HL-60 (cell line): ENCODE results near the gene RNF25.

Experiments used
- DNase-seq, 2 experiments: peaks; one replicate each; pipeline ENCODE4 v3.0.0-alpha.2; 2010 to 2020; ENCODE audit warnings: low read depth in 1 of 2, low spot score in 1 of 2
- H3K27ac ChIP-seq: fragments of 250-450 bp; sonication (Bioruptor Pico); replicated peaks from 2 replicates; pipeline ENCODE4 v1.5.1; 2020; ENCODE audit warnings: mild to moderate bottlenecking, moderate library complexity
- H3K27me3 ChIP-seq: fragments of 250-450 bp; sonication (Bioruptor Pico); 2 replicates; pipeline ENCODE4 v1.5.1; 2021; ENCODE audit warnings: mild to moderate bottlenecking, moderate library complexity; ENCODE audit not compliant: insufficient read depth, poor library complexity, severe bottlenecking
- H3K4me3 ChIP-seq: replicated peaks from 2 replicates; pipeline ENCODE4 v1.5.1; 2011; ENCODE audit warnings: mild to moderate bottlenecking, control low read depth, low read length; ENCODE audit not compliant: insufficient read depth
- GABPA ChIP-seq: IDR thresholded peaks from 2 replicates; pipeline ENCODE4 v1.6.1; 2012; ENCODE audit warnings: low read depth
- POLR2AphosphoS5 ChIP-seq: IDR thresholded peaks from 2 replicates; pipeline ENCODE4 v1.6.1; 2012; ENCODE audit warnings: low read depth
- SPI1 ChIP-seq: IDR thresholded peaks from 2 replicates; pipeline ENCODE4 v1.6.1; 2012; ENCODE audit warnings: low read depth, mild to moderate bottlenecking, borderline replicate concordance
- TF ChIP-seq, protein P1 (sequence below): IDR thresholded peaks from 2 replicates; pipeline ENCODE4 v1.6.1; 2012; ENCODE audit warnings: low read depth; ENCODE audit not compliant: insufficient replicate concordance
- TF ChIP-seq, protein P2 (sequence below): IDR thresholded peaks from one replicate; pipeline ENCODE4 v1.5.1; 2011; ENCODE audit warnings: low read length, control low read depth, inconsistent platforms; ENCODE audit not compliant: insufficient read depth

RNF25 gene

DNA sequence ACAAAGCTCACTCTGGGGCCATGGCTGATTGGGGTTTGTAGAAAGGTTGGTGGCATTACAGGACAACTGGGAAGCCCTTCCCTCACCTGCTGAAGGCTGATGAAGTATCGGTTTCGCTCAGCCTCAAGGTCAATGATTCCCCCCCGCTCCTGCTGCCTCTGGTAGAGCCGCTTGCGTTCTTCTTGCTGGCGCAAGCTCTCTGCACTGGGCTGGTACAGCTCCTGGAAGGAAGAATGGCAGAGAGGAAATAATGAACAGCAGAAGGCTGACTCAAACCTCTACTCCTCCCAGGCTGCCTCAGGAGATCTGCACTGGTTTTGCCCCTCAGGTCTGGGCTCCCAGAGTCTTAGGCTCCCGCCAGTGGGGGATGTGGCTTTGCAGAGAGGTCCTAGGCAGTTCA, 7.1 kb downstream of the RNF25 start:
- DNase-seq, result no peak
- TF ChIP-seq POLR2AphosphoS5 (no peak), SPI1 (no peak), GABPA (no peak)
- TF ChIP-seq, protein P1, sequence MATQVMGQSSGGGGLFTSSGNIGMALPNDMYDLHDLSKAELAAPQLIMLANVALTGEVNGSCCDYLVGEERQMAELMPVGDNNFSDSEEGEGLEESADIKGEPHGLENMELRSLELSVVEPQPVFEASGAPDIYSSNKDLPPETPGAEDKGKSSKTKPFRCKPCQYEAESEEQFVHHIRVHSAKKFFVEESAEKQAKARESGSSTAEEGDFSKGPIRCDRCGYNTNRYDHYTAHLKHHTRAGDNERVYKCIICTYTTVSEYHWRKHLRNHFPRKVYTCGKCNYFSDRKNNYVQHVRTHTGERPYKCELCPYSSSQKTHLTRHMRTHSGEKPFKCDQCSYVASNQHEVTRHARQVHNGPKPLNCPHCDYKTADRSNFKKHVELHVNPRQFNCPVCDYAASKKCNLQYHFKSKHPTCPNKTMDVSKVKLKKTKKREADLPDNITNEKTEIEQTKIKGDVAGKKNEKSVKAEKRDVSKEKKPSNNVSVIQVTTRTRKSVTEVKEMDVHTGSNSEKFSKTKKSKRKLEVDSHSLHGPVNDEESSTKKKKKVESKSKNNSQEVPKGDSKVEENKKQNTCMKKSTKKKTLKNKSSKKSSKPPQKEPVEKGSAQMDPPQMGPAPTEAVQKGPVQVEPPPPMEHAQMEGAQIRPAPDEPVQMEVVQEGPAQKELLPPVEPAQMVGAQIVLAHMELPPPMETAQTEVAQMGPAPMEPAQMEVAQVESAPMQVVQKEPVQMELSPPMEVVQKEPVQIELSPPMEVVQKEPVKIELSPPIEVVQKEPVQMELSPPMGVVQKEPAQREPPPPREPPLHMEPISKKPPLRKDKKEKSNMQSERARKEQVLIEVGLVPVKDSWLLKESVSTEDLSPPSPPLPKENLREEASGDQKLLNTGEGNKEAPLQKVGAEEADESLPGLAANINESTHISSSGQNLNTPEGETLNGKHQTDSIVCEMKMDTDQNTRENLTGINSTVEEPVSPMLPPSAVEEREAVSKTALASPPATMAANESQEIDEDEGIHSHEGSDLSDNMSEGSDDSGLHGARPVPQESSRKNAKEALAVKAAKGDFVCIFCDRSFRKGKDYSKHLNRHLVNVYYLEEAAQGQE, result no peak
- TF ChIP-seq, protein P2, sequence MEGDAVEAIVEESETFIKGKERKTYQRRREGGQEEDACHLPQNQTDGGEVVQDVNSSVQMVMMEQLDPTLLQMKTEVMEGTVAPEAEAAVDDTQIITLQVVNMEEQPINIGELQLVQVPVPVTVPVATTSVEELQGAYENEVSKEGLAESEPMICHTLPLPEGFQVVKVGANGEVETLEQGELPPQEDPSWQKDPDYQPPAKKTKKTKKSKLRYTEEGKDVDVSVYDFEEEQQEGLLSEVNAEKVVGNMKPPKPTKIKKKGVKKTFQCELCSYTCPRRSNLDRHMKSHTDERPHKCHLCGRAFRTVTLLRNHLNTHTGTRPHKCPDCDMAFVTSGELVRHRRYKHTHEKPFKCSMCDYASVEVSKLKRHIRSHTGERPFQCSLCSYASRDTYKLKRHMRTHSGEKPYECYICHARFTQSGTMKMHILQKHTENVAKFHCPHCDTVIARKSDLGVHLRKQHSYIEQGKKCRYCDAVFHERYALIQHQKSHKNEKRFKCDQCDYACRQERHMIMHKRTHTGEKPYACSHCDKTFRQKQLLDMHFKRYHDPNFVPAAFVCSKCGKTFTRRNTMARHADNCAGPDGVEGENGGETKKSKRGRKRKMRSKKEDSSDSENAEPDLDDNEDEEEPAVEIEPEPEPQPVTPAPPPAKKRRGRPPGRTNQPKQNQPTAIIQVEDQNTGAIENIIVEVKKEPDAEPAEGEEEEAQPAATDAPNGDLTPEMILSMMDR, result no peak

DNA sequence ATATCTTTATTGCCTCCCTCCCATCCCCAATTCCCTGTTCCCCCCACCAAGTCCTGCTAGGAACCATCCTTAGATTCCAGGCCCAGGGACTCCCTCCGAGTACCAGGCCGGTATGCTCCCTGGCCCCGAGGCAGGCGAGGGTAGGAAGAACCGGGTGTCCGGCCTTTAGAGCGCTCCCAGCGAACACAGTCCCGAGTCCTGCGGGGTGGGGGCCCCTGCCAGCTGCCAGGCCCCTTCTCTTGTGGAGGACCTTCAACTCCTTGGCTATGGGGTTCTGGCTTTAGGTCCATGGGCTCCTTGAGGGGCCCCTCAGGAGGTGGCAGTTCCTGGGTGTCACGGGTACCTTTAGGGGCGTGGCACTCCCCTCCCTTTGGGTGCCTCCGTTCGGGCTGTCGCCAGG, 7.9 kb downstream of the RNF25 start:
- no peak overlapping the region for H3K4me3 ChIP-seq
- TF ChIP-seq, protein P1, result no peak
- no peak for TF ChIP-seq GABPA
- TF ChIP-seq SPI1, result no peak
- no peak for TF ChIP-seq POLR2AphosphoS5
- TF ChIP-seq, protein P2, result no peak
- no peak overlapping the region for H3K27ac ChIP-seq
- no peaks in the 10 kb centered on the region for H3K27me3 ChIP-seq
- no peak for DNase-seq

More for the DNA sequence above, 7.1 kb downstream of the RNF25 start:
- Histone ChIP-seq H3K27me3 (no peaks in the 10 kb centered on the region), H3K27ac (no peak overlapping the region), H3K4me3 (no peak overlapping the region)

DNA sequence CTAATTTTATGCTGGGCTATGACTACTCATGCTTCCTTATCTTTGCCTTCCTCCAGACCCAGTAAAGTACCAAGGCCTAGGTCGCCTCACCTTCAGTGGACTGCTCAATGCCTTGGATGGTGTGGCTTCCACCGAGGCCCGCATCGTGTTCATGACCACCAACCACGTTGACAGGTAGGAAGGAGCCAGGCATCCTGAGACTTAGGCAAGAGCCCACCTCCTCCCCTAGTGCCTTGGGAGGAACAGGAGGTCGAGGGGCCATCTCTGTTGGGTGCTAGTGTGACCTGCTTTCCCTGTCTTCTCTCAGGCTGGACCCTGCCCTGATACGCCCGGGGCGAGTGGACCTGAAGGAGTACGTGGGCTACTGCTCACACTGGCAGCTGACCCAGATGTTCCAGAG, 9.0 kb downstream of the RNF25 start:
- H3K27me3 ChIP-seq, result no peaks in the 10 kb centered on the region
- no peak overlapping the region for H3K27ac ChIP-seq
- H3K4me3 ChIP-seq, result no peak overlapping the region
- DNase-seq, result no peak
- TF ChIP-seq SPI1 (no peak), GABPA (no peak), POLR2AphosphoS5 (no peak)
- TF ChIP-seq, protein P2, result no peak
- TF ChIP-seq, protein P1, result no peak
